Upper lobe of right lung (tissue), 1 donor: Measurements from ENCODE around the gene PRDX5. TPM values are rescaled to one million over a fixed set of nuclear protein-coding genes. Genes with fewer than 3 reads are reported as not detected.
"Not testable (repeated sequence)": the region's sequence is repeated elsewhere in the genome, so short reads cannot be mapped to it uniquely, and the experiment has no call there.

Experiments used
- ATAC-seq: fragments of 200-7000 bp; cut with Tn5 transposase; one replicate; pipeline ENCODE4 v1.9.1; 2020; ENCODE audit warnings: mild to moderate bottlenecking, moderate library complexity
- DNase-seq: peaks from one replicate; pipeline ENCODE4 v3.0.0-alpha.2; 2020
- H3K27ac ChIP-seq: fragments of 200-600 bp; one replicate; pipeline ENCODE4 v1.8.0; 2022
- H3K27me3 ChIP-seq: fragments of 200-600 bp; one replicate; pipeline ENCODE4 v1.8.0; 2022; ENCODE audit warnings: mild to moderate bottlenecking
- H3K36me3 ChIP-seq: fragments of 200-600 bp; one replicate; pipeline ENCODE4 v1.8.0; 2022
- H3K4me1 ChIP-seq: fragments of 200-600 bp; one replicate; pipeline ENCODE4 v1.8.0; 2022
- H3K4me3 ChIP-seq: fragments of 200-600 bp; one replicate; pipeline ENCODE4 v1.8.0; 2022; ENCODE audit warnings: mild to moderate bottlenecking
- H3K9me3 ChIP-seq: fragments of 200-600 bp; one replicate; pipeline ENCODE4 v1.8.0; 2022
- CTCF ChIP-seq: fragments of 200-600 bp; IDR thresholded peaks from one replicate; pipeline ENCODE4 v1.8.0; 2022; ENCODE audit warnings: antibody characterized with exemption
- intact Hi-C: fragments of 100-400 bp; cut with DNase I; formaldehyde crosslinking; loops from one replicate; pipeline ENCODE4 v1.11.0; 2022
- total RNA-seq: library from RNA; stranded (reverse); fragmentation: NEBNext Ultra II Directional; extraction: Animal tissue kit (Norgen Biotek cat#: 25700); gene quantifications from one replicate; pipeline ENCODE4 v1.2.1, GENCODE V29; 2021
- donor health status: DM: no; HTN: yes; CAD: no; lungs with severe emphysema.

Gene PRDX5
- total RNA-seq, 1 donor from 2014 or later = 176 TPM

GRCh38 chr11:64312947-64313346, 5.0 kb upstream of the PRDX5 start:
- DNase-seq (no peak), ATAC-seq (no peak)
- no peaks in the 10 kb centered on the region for H3K27me3 ChIP-seq
- H3K4me3 ChIP-seq = no peak overlapping the region
- H3K4me1 ChIP-seq = peaks cover 11% of the 10 kb centered on the region
- TF ChIP-seq CTCF = no peak
- H3K9me3 ChIP-seq = no peaks in the 10 kb centered on the region
- H3K36me3 ChIP-seq = peaks cover 26% of the 10 kb centered on the region
- peak overlapping the region; percentile 36 for H3K27ac ChIP-seq
- intact Hi-C loops = no loop called here

- peak overlapping the region; percentile 36 for H3K27ac ChIP-seq
- peaks cover 24% of the 10 kb centered on the region for H3K36me3 ChIP-seq
- TF ChIP-seq CTCF = no peak
- DNase-seq (peak; percentile 69), ATAC-seq (no peak)
- H3K27me3 ChIP-seq = no peaks in the 10 kb centered on the region
- H3K4me1 ChIP-seq = peaks cover 11% of the 10 kb centered on the region
- H3K4me3 ChIP-seq = peak overlapping the region; percentile 8
- intact Hi-C loops = no loop called here
- H3K9me3 ChIP-seq = no peaks in the 10 kb centered on the region
Observed at GRCh38 chr11:64313491-64314145, 4.3 kb upstream of the PRDX5 start.

GRCh38 chr11:64314146-64314804, 3.6 kb upstream of the PRDX5 start:
- Histone ChIP-seq H3K4me1 (peaks cover 16% of the 10 kb centered on the region), H3K27ac (peak overlapping the region; percentile 36), H3K9me3 (no peaks in the 10 kb centered on the region), H3K4me3 (no peak overlapping the region), H3K27me3 (no peaks in the 10 kb centered on the region), H3K36me3 (peaks cover 24% of the 10 kb centered on the region)
- no peak for ATAC-seq
- intact Hi-C loops = no loop called here
- no peak for DNase-seq
- no peak for TF ChIP-seq CTCF

GRCh38 chr11:64314805-64315561, 2.9 kb upstream of the PRDX5 start:
- no peak for ATAC-seq
- no peak overlapping the region for H3K27ac ChIP-seq
- no peak for TF ChIP-seq CTCF
- intact Hi-C loops = no loop called here
- no peaks in the 10 kb centered on the region for H3K9me3 ChIP-seq
- H3K4me1 ChIP-seq = peaks cover 22% of the 10 kb centered on the region
- no peak for DNase-seq
- H3K27me3 ChIP-seq = no peaks in the 10 kb centered on the region
- peaks cover 24% of the 10 kb centered on the region for H3K36me3 ChIP-seq
- H3K4me3 ChIP-seq = no peak overlapping the region

- H3K9me3 ChIP-seq, H3K4me3 ChIP-seq, intact Hi-C loops, H3K27ac ChIP-seq, DNase-seq, H3K27me3 ChIP-seq, ATAC-seq: not testable (repeated sequence)
- Histone ChIP-seq H3K4me1 (peaks cover 22% of the 10 kb centered on the region), H3K36me3 (peaks cover 24% of the 10 kb centered on the region)
Observed at GRCh38 chr11:64315667-64316526, 2.0 kb upstream of the PRDX5 start.
